ENCODE measurements around the gene CDC20B. TPM values are rescaled to one million over a fixed set of nuclear protein-coding genes. Genes with fewer than 3 reads are reported as not detected.

Gene CDC20B
- total RNA-seq, 4 donors from 2014 or later: not detected

- ATAC-seq (ENCODE audit: low FRiP score): no peak
- TF ChIP-seq CTCF (IDR thresholded peaks at IDR 0.05): no peak
- DNase-seq (ENCODE audit: low spot score): no peak
Measured at GRCh38 chr5:55081541-55081940, 91.4 kb downstream of the CDC20B start.

- no peak for ATAC-seq (ENCODE audit: low FRiP score)
- no peak for DNase-seq (ENCODE audit: low spot score)
- TF ChIP-seq CTCF (IDR thresholded peaks at IDR 0.05): no peak
Measured at GRCh38 chr5:55073211-55073610, 99.8 kb downstream of the CDC20B start.

- ATAC-seq (ENCODE audit: low FRiP score): no peak
- DNase-seq (ENCODE audit: low spot score): no peak
- no peak for TF ChIP-seq CTCF (IDR thresholded peaks at IDR 0.05)
Measured at GRCh38 chr5:55072666-55073065, 100.3 kb downstream of the CDC20B start.

- no peak for TF ChIP-seq CTCF (IDR thresholded peaks at IDR 0.05)
- ATAC-seq (ENCODE audit: low FRiP score): no peak
- DNase-seq (ENCODE audit: low spot score): no peak
Measured at GRCh38 chr5:55071413-55071812, 101.6 kb downstream of the CDC20B start.

GRCh38 chr5:55070968-55071367, 102.0 kb downstream of the CDC20B start:
- ATAC-seq (ENCODE audit: low FRiP score) (no peak), DNase-seq (ENCODE audit: low spot score) (no peak)
- no peak for TF ChIP-seq CTCF (IDR thresholded peaks at IDR 0.05)

- DNase-seq (ENCODE audit: low spot score) (no peak), ATAC-seq (ENCODE audit: low FRiP score) (no peak)
- TF ChIP-seq CTCF (IDR thresholded peaks at IDR 0.05): no peak
Measured at GRCh38 chr5:55066277-55066676, 106.7 kb downstream of the CDC20B start.

GRCh38 chr5:55064523-55064922, 108.5 kb downstream of the CDC20B start:
- no peak for ATAC-seq (ENCODE audit: low FRiP score)
- TF ChIP-seq CTCF (IDR thresholded peaks at IDR 0.05): no peak
- no peak for DNase-seq (ENCODE audit: low spot score)
